Endothelial cell of umbilical vein (primary cell): Measurements from ENCODE around the gene CADM4. TPM values are rescaled to one million over a fixed set of nuclear protein-coding genes. Genes with fewer than 3 reads are reported as not detected.

Experiments used
- BruUV-seq: library from RNA; stranded (reverse); fragments of 400-500 nt; replicated peaks from 2 replicates; lab custom pipeline; 2021; lab: Mats Ljungman, UMichigan
- CTCF ChIA-PET: fragments of 300-600, 350-600 bp; sonication (Branson Sonifier 250); formaldehyde crosslinking; loops from one replicate; lab custom pipeline; 2021; ENCODE audit warnings: antibody characterized with exemption, inconsistent platforms; lab: Charles Lee
- POLR2A ChIA-PET: fragments of 300-600, 350-600 bp; sonication (Branson Sonifier 250); formaldehyde crosslinking; loops from one replicate; lab custom pipeline; 2021; ENCODE audit warnings: antibody characterized with exemption, inconsistent platforms; lab: Charles Lee
- DNase-seq: peaks from one replicate; pipeline ENCODE4 v3.0.0-alpha.2; 2011; ENCODE audit warnings: low read depth, low spot score
- FAIRE-seq: peaks from 2 replicates; lab custom pipeline; 2011; peaks lifted over from hg19 to GRCh38; lab: Jason Lieb, UNC
- H2AFZ ChIP-seq: 2 replicates; pipeline ENCODE4 v1.6.0; 2012; ENCODE audit warnings: low read depth, low read length, control low read depth, inconsistent platforms
- H3K27ac ChIP-seq: 2 replicates; pipeline ENCODE4 v1.5.1; 2011; ENCODE audit warnings: low read depth, mild to moderate bottlenecking, control low read depth, low read length, moderate library complexity; ENCODE audit not compliant: insufficient read depth
- H3K27me3 ChIP-seq, 2 experiments: 2 replicates each; pipeline versions ENCODE4 v1.6.0 to v1.6.1; 2011; ENCODE audit warnings: low read length in 2 of 2, mixed read lengths in 1 of 2; ENCODE audit not compliant: control insufficient read depth in 2 of 2, insufficient read depth in 2 of 2
- H3K36me3 ChIP-seq, 2 experiments: 2 replicates in 1 of 2; 3 replicates in 1 of 2; pipeline ENCODE4 v1.5.1; 2011; ENCODE audit warnings: low read length in 2 of 2, mild to moderate bottlenecking in 1 of 2, moderate library complexity in 1 of 2; ENCODE audit not compliant: control insufficient read depth in 2 of 2, insufficient read depth in 2 of 2; ENCODE audit errors: extremely low read depth in 1 of 2
- H3K4me1 ChIP-seq: 3 replicates; pipeline ENCODE4 v1.5.1; 2011; ENCODE audit warnings: mild to moderate bottlenecking, low read length; ENCODE audit not compliant: control insufficient read depth, insufficient read depth; ENCODE audit errors: extremely low read depth
- H3K4me2 ChIP-seq: 2 replicates; pipeline ENCODE4 v1.6.1; 2011; ENCODE audit warnings: low read length, control low read depth, mixed read lengths; ENCODE audit not compliant: insufficient read depth
- H3K4me3 ChIP-seq, 3 experiments: fragments of 200-600 bp in 1 of 3; sonication (generic), shearing (Covaris generic) in 1 of 3; replicated peaks in 1 of 3; 2 replicates each; pipeline ENCODE4 v1.5.1; 2011 to 2016; ENCODE audit warnings: control low read depth in 3 of 3, low read length in 3 of 3, mild to moderate bottlenecking in 2 of 3, inconsistent platforms in 1 of 3, low read depth in 1 of 3, moderate library complexity in 1 of 3; ENCODE audit not compliant: insufficient read depth in 1 of 3
- H3K79me2 ChIP-seq: 2 replicates; pipeline ENCODE4 v1.6.0; 2012; ENCODE audit warnings: low read length, inconsistent platforms; ENCODE audit not compliant: control insufficient read depth, insufficient read depth
- H3K9ac ChIP-seq: replicated peaks from 2 replicates; pipeline ENCODE3; 2011; ENCODE audit warnings: low read length, control low read depth; ENCODE audit not compliant: insufficient read depth; ENCODE audit errors: extremely low read depth
- H3K9me1 ChIP-seq: replicated peaks from 3 replicates; pipeline ENCODE4 v1.6.0; 2011; ENCODE audit warnings: mild to moderate bottlenecking, low read length; ENCODE audit not compliant: control insufficient read depth, insufficient read depth; ENCODE audit errors: extremely low read depth
- H3K9me3 ChIP-seq: replicated peaks from 2 replicates; pipeline ENCODE4 v1.5.1; 2012; ENCODE audit warnings: low read length, inconsistent platforms; ENCODE audit not compliant: control insufficient read depth, insufficient read depth
- H4K20me1 ChIP-seq: replicated peaks from 2 replicates; pipeline ENCODE3; 2011; ENCODE audit warnings: mild to moderate bottlenecking, low read length; ENCODE audit not compliant: control insufficient read depth, insufficient read depth; ENCODE audit errors: extremely low read depth
- CTCF ChIP-seq, 2 donors: IDR thresholded peaks; 1 replicate in 1 of 2; 2 replicates in 1 of 2; pipeline ENCODE4 v1.5.1; 2011; ENCODE audit warnings: low read length in 2 of 2, mild to moderate bottlenecking in 2 of 2, moderate library complexity in 2 of 2, control low read depth in 1 of 2, inconsistent platforms in 1 of 2, low read depth in 1 of 2; ENCODE audit not compliant: insufficient read depth in 1 of 2; ENCODE audit errors: extremely low read depth in 1 of 2
- EZH2 ChIP-seq: IDR thresholded peaks from 2 replicates; pipeline ENCODE4 v1.6.1; 2012; ENCODE audit warnings: borderline replicate concordance, low read depth, mild to moderate bottlenecking, moderate library complexity, low read length, inconsistent platforms; ENCODE audit not compliant: severe bottlenecking
- FOS ChIP-seq: IDR thresholded peaks from 2 replicates; pipeline ENCODE4 v1.6.1; 2011; ENCODE audit warnings: mild to moderate bottlenecking, low read length, moderate library complexity, borderline replicate concordance; ENCODE audit not compliant: insufficient read depth
- GATA2 ChIP-seq: IDR thresholded peaks from 2 replicates; pipeline ENCODE4 v1.7.0; 2011; ENCODE audit warnings: low read depth, mild to moderate bottlenecking, moderate library complexity, mixed read lengths, low read length; ENCODE audit not compliant: insufficient read length, insufficient read depth
- JUN ChIP-seq: IDR thresholded peaks from 2 replicates; pipeline ENCODE4 v1.6.1; 2011; ENCODE audit warnings: borderline replicate concordance, low read depth; ENCODE audit not compliant: insufficient read length, insufficient read depth
- MAX ChIP-seq: IDR thresholded peaks from 2 replicates; pipeline ENCODE4 v1.6.1; 2011; ENCODE audit not compliant: insufficient read depth, insufficient read length
- MYC ChIP-seq: IDR thresholded peaks from one replicate; pipeline ENCODE4 v1.6.1; 2011; ENCODE audit warnings: mild to moderate bottlenecking, low read depth, low read length
- POLR2A ChIP-seq: IDR thresholded peaks from 2 replicates; pipeline ENCODE4 v1.6.1; 2012; ENCODE audit warnings: low read depth, mild to moderate bottlenecking, control low read depth, low read length
- POLR2AphosphoS5 ChIP-seq: IDR thresholded peaks from 2 replicates; pipeline ENCODE4 v1.6.1; 2012; ENCODE audit warnings: low read depth, mild to moderate bottlenecking, control low read depth, low read length, moderate library complexity; ENCODE audit not compliant: insufficient read depth
- dilution Hi-C: fragments of 300-500 bp; cut with MboI; formaldehyde crosslinking; loops from one replicate; pipeline ENCODE4 v1.15.0; 2019; ENCODE audit warnings: low sequenced_read_pairs; ENCODE audit not compliant: extremely low pct_ligation_motif_present
- intact Hi-C: fragments of 100-400 bp; cut with micrococcal nuclease; formaldehyde crosslinking; loops from one replicate; pipeline ENCODE4 v1.10.0; 2022
- polyA plus RNA-seq, 4 experiments: library from polyadenylated mRNA; depleted of rRNA in 3 of 4; stranded (reverse) in 3 of 4; unstranded in 1 of 4; fragments of >200 nt; gene quantifications; 2 replicates each; pipeline versions ENCODE4 v1.2.1 to v1.2.3, GENCODE V29; 2011 to 2012; ENCODE audit warnings: missing spikeins in 1 of 4
- total RNA-seq: library from RNA; stranded (reverse); gene quantifications from 2 replicates; pipeline ENCODE4 v1.2.3, GENCODE V29; 2021

Gene CADM4
- total and polyA plus RNA-seq, 2 donors (not counting 3 experiments of a cell fraction or from before 2014, with no cell fraction given): 5.0 to 7.5 TPM

- intact Hi-C loops: no loop called here
- dilution Hi-C loops: no loop called here
These were observed 41.0 kb downstream of the CADM4 start for GRCh38 chr19:43598445-43599240.

More at GRCh38 chr19:43598445-43599240, 41.0 kb downstream of the CADM4 start:
- H3K4me2 ChIP-seq: peak overlapping the region; percentile 95
- peaks cover 36% of the 10 kb centered on the region for H3K79me2 ChIP-seq
- DNase-seq (no peak), FAIRE-seq (no peak)
- H2AFZ ChIP-seq: no peak overlapping the region
- no peak overlapping the region for H3K9ac ChIP-seq
- no peak overlapping the region for H3K27ac ChIP-seq
- H4K20me1 ChIP-seq: no peaks in the 10 kb centered on the region
- no peak overlapping the region for H3K4me3 ChIP-seq
- ChIA-PET POLR2A (no interaction called here), CTCF (interaction anchor here (2.0 to 5.7 kb wide), 3 partner anchors 43 to 211 kb away, joined by 6 to 158 read pairs (median 118); partner anchors contain the start of gene ZNF575)
- H3K9me1 ChIP-seq: no peaks in the 10 kb centered on the region
- H3K27me3 ChIP-seq: no peaks in the 10 kb centered on the region
- no TSS peak for BruUV-seq
- no peaks in the 10 kb centered on the region for H3K9me3 ChIP-seq
- H3K36me3 ChIP-seq: peaks cover 4 to 10% of the 10 kb centered on the region in 2 experiments
- TF ChIP-seq POLR2AphosphoS5 (no peak), FOS (no peak), JUN (no peak), EZH2 (no peak), CTCF (IDR thresholded peaks at IDR 0.05; ENCODE audit: extremely low read depth in 1 of 2, insufficient read depth in 1 of 2, low read depth in 1 of 2, low read length in 2 of 2) (no peak), GATA2 (no peak), MAX (no peak), POLR2A (no peak), MYC (no peak)
- H3K4me1 ChIP-seq: peaks cover 24% of the 10 kb centered on the region
